Activated T-helper 2 cell treated with anti-CD3 and anti-CD28 coated beads, Interferon-gamma antibody, Interleukin-2, Interleukin-4, amounts not matched to agents 10 μg/mL and 5 μg/mL and 100 μg/mL, durations not matched to agents 14 hours and 24 hours and 36 hours (primary cell): ENCODE data around the gene PTPRE. TPM values are rescaled to one million over a fixed set of nuclear protein-coding genes. Genes with fewer than 3 reads are reported as not detected.
"Not testable (repeated sequence)": the region's sequence is repeated elsewhere in the genome, so short reads cannot be mapped to it uniquely, and the experiment has no call there.

Experiments
- DNase-seq: peaks from one replicate; pipeline ENCODE4 v3.0.0; 2021; ENCODE audit warnings: low spot score
- H3K27ac Mint-ChIP-seq: one replicate; pipeline ENCODE4 v1.8.0; 2021; ENCODE audit warnings: mixed read lengths
- H3K27me3 Mint-ChIP-seq: one replicate; pipeline ENCODE4 v1.8.0; 2021; ENCODE audit warnings: low read depth, mixed read lengths
- H3K36me3 Mint-ChIP-seq: one replicate; pipeline ENCODE4 v1.8.0; 2021; ENCODE audit warnings: low read depth, mixed read lengths
- H3K4me1 Mint-ChIP-seq: one replicate; pipeline ENCODE4 v1.8.0; 2021; ENCODE audit warnings: low read depth, mixed read lengths
- H3K4me3 Mint-ChIP-seq: one replicate; pipeline ENCODE4 v1.8.0; 2021; ENCODE audit warnings: low read depth, mild to moderate bottlenecking, moderate library complexity, mixed read lengths
- H3K9me3 Mint-ChIP-seq: one replicate; pipeline ENCODE4 v1.8.0; 2021; ENCODE audit warnings: mixed read lengths
- intact Hi-C: fragments of 100-400 bp; cut with micrococcal nuclease; formaldehyde crosslinking; loops from one replicate; pipeline ENCODE4 v1.15.1; 2023
- total RNA-seq: library from RNA; stranded (reverse); gene quantifications from 2 replicates; pipeline ENCODE4 v1.2.3, GENCODE V29; 2022

The PTPRE gene
- total RNA-seq, 1 donor from 2014 or later, result 16.8 TPM

GRCh38 chr10:127978481-127978880 lies 71.6 kb downstream of the PTPRE start:
- H3K4me3 Mint-ChIP-seq, result no peak overlapping the region
- peaks cover 21% of the 10 kb centered on the region for H3K27me3 Mint-ChIP-seq

DNA sequence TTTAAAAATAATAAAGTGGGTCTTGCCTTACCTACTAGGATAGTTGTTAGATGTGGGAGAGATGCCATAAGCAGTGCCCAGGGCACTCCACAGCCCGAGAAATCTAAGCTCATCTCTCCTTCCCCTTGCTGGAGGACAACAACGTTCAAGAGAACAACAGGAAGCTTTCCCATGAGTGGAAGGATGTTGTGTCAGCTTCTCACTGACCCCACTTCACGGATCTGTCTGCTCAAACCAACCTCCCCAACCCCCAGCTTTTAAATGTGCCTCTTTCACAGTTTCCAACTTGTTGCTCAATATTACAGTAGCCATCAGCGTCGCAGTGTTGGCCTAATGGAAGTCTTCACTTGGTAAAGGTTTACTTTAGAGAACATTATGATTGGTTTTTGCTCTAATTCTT lies 72.1 kb downstream of the PTPRE start:
- intact Hi-C loops, result no loop called here
- DNase-seq, result no peak

More at GRCh38 chr10:127978481-127978880, 71.6 kb downstream of the PTPRE start:
- DNase-seq, result no peak
- intact Hi-C loops, result no loop called here
- H3K27ac Mint-ChIP-seq, result no peak overlapping the region
- H3K4me1 Mint-ChIP-seq, result peaks cover 10% of the 10 kb centered on the region
- no peaks in the 10 kb centered on the region for H3K36me3 Mint-ChIP-seq
- peaks cover 14% of the 10 kb centered on the region for H3K9me3 Mint-ChIP-seq

DNA sequence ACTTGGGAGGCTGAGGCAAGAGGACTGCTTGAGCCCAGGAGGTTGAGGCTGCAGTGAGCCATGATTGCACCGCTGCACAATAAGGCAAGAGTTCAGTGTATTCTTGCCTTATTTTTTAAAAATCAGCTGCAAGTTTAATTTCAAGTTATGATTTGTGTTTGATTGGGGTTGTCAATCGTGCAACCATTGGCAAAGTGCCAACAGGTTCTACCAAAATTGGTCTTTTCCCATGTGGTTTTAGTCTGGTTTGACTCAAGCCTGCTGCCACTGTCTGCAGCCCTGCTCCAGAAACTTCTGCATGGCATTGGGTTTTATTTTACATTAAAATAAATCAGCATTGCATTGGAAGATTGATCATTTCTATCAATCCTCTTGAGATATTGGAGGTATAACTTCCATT lies 72.7 kb downstream of the PTPRE start:
- Mint-ChIP-seq H3K36me3 (no peaks in the 10 kb centered on the region), H3K4me3 (no peak overlapping the region), H3K9me3 (peaks cover 14% of the 10 kb centered on the region), H3K27ac (no peak overlapping the region), H3K4me1 (peaks cover 12% of the 10 kb centered on the region), H3K27me3 (peaks cover 11% of the 10 kb centered on the region)
- intact Hi-C loops, result no loop called here
- DNase-seq, result no peak

More for the DNA sequence above, 72.1 kb downstream of the PTPRE start:
- Mint-ChIP-seq H3K36me3 (no peaks in the 10 kb centered on the region), H3K27ac (no peak overlapping the region), H3K27me3 (peaks cover 16% of the 10 kb centered on the region), H3K9me3 (peaks cover 14% of the 10 kb centered on the region), H3K4me1 (peaks cover 10% of the 10 kb centered on the region), H3K4me3 (no peak overlapping the region)

- no peaks in the 10 kb centered on the region for H3K36me3 Mint-ChIP-seq
- H3K4me1 Mint-ChIP-seq, result peaks cover 15% of the 10 kb centered on the region
- no peak for DNase-seq
- H3K9me3 Mint-ChIP-seq, result peaks cover 14% of the 10 kb centered on the region
- H3K27me3 Mint-ChIP-seq, result peaks cover 5% of the 10 kb centered on the region
- no peak overlapping the region for H3K27ac Mint-ChIP-seq
- intact Hi-C loops, result no loop called here
- no peak overlapping the region for H3K4me3 Mint-ChIP-seq
These were observed 74.0 kb downstream of the PTPRE start for GRCh38 chr10:127980898-127981297.

DNA sequence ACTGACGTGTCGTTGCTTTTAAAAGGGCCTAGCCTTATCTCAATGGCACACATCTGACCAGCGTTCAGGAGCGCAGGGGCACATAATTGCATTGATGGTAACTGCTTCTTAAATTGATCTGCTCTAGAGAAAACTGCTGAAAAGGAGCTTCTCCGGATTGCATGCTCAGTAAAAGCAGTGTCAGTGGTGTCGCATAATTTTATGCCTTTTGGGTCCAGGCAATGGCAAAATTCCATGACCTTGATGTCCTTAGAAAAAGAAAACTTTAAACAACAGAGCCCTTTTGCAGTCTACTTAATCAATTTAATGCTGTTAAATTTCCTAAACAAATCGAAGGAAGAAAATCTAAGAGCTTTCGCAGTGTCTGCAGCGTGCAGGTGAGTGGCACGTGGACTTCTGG lies 75.7 kb downstream of the PTPRE start:
- peaks cover 14% of the 10 kb centered on the region for H3K4me1 Mint-ChIP-seq
- H3K36me3 Mint-ChIP-seq, result no peaks in the 10 kb centered on the region
- no peak overlapping the region for H3K27ac Mint-ChIP-seq
- intact Hi-C loops, result no loop called here
- peaks cover 14% of the 10 kb centered on the region for H3K9me3 Mint-ChIP-seq
- H3K27me3 Mint-ChIP-seq, result peaks cover 2% of the 10 kb centered on the region
- no peak overlapping the region for H3K4me3 Mint-ChIP-seq
- no peak for DNase-seq

GRCh38 chr10:127983344-127984100 lies 76.6 kb downstream of the PTPRE start:
- Mint-ChIP-seq H3K4me1 (peaks cover 9% of the 10 kb centered on the region), H3K4me3 (no peak overlapping the region), H3K9me3 (peaks cover 14% of the 10 kb centered on the region), H3K27ac (no peak overlapping the region), H3K27me3 (no peaks in the 10 kb centered on the region), H3K36me3 (no peaks in the 10 kb centered on the region)
- DNase-seq, result no peak
- intact Hi-C loops, result no loop called here

DNA sequence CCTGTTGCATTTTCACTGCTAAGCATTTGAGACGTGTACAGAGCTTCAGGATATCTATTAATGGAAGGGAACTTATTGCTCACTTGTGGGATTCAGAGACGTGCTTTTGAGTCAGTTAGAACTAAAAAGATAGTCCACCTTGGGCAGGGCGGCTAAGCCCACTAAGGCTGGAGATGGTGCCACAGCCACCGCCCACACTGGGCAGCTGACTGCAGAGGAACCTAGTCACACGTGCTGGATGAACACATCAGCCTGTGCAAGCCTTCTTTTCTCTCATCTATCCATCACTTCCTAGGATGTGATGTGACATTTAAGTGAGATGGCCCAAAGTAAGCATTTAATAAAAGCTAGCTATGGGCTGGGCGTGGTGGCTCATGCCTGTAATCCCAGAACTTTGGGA lies 78.0 kb downstream of the PTPRE start:
- H3K4me3 Mint-ChIP-seq, result no peak overlapping the region

DNA sequence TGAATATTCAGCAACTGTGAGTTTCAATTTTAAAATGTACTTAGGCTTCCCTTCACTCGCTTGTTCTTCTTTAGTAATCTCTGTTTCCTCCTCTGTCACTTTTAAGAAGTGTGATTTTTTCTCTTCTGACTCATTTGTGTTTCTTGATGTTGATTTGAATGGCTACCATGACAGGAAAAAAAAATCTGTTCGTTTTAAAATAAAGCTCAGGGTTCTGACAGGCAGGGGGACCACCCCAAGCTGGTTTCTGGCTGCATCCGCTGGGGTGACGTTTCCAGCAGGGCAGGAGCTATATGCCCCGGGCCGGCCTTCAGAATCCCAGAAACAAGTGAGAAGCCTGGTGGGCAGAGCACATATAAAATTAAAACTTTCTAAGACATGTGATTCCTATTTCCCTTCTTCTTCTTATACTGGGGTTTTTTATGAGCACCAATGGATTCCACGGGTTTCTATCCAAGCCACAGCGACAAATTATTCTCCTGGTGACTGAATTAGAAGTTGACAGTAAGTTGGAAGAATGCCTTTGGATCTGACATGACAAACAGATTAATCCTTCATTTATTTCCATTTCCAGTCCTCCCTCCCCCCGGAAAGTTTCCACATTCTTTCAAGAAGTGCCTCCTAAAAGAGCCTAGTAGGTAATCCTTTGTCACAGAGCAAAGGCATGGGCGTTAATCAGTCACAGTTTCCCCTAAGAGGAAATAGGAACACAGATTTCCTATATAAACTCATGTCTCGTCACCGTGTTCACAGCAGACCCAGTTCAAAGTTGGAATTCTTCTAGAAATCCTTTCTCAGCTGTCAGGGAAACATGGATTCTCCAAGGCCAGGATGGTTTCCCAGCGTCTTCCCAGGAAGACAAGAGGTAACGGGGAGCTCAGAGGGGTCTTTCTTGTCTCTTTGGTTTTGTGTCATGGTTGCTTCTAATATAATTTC lies 79.9 kb downstream of the PTPRE start:
- Mint-ChIP-seq H3K27ac (no peak overlapping the region), H3K9me3 (no peaks in the 10 kb centered on the region), H3K4me1 (peaks cover 30% of the 10 kb centered on the region), H3K4me3 (no peak overlapping the region), H3K27me3 (no peaks in the 10 kb centered on the region), H3K36me3 (no peaks in the 10 kb centered on the region)
- intact Hi-C loops, result no loop called here
- DNase-seq, result no peak

More for the DNA sequence above, 78.0 kb downstream of the PTPRE start:
- H3K27ac Mint-ChIP-seq, result no peak overlapping the region
- no peak for DNase-seq
- H3K4me1 Mint-ChIP-seq, result peaks cover 12% of the 10 kb centered on the region
- intact Hi-C loops, result no loop called here
- peaks cover 12% of the 10 kb centered on the region for H3K9me3 Mint-ChIP-seq
- H3K36me3 Mint-ChIP-seq, result no peaks in the 10 kb centered on the region
- no peaks in the 10 kb centered on the region for H3K27me3 Mint-ChIP-seq

DNA sequence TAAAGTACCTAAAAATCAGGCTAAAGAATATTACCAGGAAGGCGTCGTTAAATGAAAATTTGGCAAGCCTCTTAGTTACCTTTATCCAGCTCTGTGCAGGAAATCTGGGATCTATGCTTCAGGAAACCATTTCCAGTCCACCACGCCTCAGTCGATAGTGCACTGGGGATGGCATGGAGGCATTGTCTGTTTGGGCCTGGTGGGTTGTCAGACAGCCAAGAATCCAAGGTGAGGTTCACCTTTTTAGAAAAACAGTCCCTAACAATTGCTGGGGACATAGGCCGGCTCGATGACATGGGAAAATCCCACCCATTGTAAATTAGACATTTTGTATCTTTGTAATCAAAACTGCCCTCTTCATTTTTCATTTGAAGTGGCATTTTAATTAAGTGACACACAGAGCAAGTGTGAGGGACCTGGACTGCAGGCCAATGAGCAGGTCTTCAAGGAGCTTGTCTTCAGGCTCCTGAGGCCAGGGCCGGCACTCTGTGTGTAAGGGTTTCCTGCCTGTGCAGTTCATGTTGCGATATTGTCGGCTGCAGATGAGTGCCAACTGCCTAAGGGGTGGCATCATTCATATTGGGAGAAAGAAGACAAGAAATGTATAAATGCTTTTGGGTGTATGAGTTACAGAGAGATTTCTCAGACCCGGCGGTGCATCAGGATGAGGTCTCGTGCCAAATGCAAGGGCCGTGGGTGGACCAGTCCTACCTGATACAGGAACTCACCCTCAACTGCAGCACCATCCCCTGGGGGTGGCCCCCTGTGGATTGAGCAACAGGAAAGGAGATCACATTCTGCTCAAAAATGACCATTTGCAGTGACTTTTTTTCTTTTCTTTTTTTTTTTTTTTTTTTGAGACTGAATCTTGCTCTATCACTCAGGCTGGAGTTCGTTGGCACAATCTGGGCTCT lies 80.8 kb downstream of the PTPRE start:
- intact Hi-C loops, result no loop called here
- no peaks in the 10 kb centered on the region for H3K9me3 Mint-ChIP-seq
- no peaks in the 10 kb centered on the region for H3K27me3 Mint-ChIP-seq
- no peak for DNase-seq
- no peak overlapping the region for H3K27ac Mint-ChIP-seq
- no peaks in the 10 kb centered on the region for H3K36me3 Mint-ChIP-seq
- no peak overlapping the region for H3K4me3 Mint-ChIP-seq
- peaks cover 32% of the 10 kb centered on the region for H3K4me1 Mint-ChIP-seq

- peaks cover 35% of the 10 kb centered on the region for H3K4me1 Mint-ChIP-seq
- no peak overlapping the region for H3K27ac Mint-ChIP-seq
These were observed 82.6 kb downstream of the PTPRE start for GRCh38 chr10:127989481-127990012.

GRCh38 chr10:127990132-127990788 lies 83.4 kb downstream of the PTPRE start:
- not testable (repeated sequence) for H3K4me3 Mint-ChIP-seq, H3K9me3 Mint-ChIP-seq, H3K36me3 Mint-ChIP-seq, DNase-seq, H3K27me3 Mint-ChIP-seq
- Mint-ChIP-seq H3K27ac (peak overlapping the region; percentile 91), H3K4me1 (peaks cover 32% of the 10 kb centered on the region)
- intact Hi-C loops, result loop anchor here (2.0 to 5.0 kb wide), 3 partner anchors 57 to 137 kb away; partner anchors contain the start of genes MKI67 and PTPRE

More at GRCh38 chr10:127989481-127990012, 82.6 kb downstream of the PTPRE start:
- Mint-ChIP-seq H3K4me3 (no peak overlapping the region), H3K9me3 (no peaks in the 10 kb centered on the region), H3K36me3 (no peaks in the 10 kb centered on the region), H3K27me3 (no peaks in the 10 kb centered on the region)
- no peak for DNase-seq
- intact Hi-C loops, result loop anchor here (2.0 to 5.0 kb wide), 3 partner anchors 57 to 138 kb away; partner anchors contain the start of genes MKI67 and PTPRE
